GM21447 (cell line): ENCODE results near the gene ZBTB46.

ENCODE experiments used
- ATAC-seq: cut with Tn5 transposase; IDR thresholded peaks from one replicate; pipeline ENCODE4 v1.9.1; 2021; ENCODE audit not compliant: unreplicated experiment

ZBTB46 gene

DNA sequence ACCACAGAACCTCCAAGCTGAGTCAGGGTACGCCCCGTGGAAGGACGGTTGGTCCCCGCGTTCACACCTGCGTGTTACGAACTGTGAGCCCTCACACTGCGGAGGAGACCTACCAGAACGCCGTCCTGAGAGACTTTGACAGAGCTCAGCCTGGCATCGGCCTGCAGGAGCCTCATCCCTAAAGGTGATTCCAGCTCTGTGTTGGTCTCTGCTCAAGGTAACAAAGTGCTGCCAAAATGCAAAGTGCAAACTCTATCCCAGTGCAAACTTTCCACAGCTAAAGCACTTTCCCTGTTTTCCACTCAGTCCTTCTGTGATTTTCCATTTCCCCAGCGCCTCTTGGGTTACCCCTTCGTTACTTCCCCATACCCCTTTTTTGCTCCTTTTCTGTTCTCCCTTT, 8.6 kb upstream of the ZBTB46 start:
- no peak for ATAC-seq

DNA sequence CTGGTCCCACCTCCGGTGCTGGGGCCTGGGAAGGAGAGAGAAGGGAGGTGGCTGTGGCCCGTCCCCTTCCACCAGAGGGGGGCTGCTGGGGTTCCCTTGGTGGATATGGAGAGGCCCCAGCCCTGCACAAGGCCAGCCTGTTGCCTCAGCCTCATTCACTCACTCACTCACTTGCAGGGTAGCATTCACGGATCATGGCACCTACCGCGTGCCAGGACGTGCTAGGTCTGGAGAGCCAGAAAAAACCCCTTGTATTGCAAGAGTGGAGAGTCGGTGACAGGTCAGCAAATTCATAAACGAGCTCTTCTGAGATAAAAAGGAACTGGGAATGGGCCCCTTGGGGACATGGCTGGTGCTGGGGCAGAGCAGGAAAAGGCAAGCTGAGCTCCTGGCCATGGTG, 6.4 kb upstream of the ZBTB46 start:
- no peak for ATAC-seq

DNA sequence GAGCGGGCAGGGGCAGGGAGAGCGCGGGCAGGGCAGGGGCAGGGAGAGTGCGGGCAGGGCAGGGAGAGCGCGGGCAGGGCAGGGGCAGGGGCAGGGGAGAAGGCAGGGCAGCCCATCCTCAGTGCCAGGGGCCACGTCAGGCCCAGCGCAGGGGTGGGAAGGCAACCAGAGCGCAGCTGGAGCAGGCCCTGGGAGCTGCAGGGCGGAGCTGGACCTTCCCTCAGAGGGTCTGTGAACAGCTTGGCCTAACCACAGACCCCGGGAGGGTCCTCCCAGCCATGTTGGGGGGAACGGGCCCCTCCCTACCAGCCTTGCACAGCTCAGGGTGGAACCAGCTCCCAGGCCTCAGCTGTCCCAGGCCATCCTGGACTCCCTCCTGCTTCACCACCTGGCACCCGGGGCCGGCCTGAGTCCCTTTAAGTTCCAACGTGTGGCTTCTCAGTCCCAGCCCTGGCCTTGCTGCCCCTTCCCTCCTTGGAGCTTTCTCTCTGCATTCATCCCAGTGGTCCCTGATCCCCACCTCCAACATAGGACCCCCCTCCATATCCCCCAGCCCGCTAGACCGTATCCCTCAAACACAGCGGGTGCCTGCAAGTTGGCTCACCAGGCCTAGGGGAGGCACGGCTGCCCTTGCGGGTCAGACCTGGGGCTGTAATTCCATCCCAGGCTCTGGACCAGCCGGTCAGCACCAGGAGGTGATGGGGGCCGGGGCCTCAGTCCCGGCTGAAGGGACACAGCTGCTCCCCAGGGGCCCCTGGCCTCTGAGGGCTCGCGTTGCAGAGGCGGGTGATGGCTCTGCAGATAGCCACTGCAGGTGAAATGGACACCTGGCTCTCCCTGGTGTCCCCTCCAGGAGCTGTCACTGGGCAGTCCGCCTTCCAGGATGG, 5.6 kb upstream of the ZBTB46 start:
- ATAC-seq: no peak

DNA sequence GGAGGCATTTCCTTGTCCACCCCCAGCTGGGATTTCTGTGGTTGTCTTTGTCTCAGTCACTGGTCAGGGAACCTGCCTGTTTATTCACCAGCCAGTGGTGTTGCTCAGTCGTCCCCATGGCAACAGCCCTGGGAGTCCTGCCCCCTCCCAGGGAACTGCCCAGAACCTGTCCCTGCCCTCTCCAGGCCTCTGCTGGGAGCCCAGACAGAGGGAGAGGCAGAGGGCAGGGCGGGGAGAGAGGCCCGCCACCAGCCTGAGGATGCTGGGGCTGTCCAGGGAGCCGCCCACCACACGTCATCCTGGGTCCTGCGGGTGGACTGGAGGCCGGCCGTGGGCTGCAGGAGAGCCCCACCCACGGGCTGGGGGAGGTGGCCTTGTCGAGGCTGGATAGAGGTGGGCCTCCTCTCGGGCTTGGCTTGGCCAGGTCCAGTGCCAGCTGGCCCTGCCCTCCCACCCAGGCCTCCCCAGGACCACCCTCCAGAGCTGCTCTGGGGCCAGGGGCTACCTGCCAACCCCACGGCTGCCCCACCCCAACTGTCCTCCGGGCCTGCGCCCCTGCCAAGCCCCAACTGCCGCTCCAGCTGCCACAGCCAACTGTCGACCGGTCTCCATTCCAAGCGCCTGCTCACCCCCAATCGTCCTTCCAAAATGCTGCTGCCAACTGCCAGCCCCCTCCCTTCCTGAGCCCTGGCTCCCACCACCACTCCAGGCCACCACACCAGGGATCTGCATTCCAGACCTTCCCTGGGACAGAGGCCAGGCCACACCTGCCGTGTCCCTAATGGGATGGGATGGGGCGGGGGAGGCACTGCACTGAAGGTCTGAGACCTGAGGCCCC, 4.2 kb upstream of the ZBTB46 start:
- no peak for ATAC-seq

DNA sequence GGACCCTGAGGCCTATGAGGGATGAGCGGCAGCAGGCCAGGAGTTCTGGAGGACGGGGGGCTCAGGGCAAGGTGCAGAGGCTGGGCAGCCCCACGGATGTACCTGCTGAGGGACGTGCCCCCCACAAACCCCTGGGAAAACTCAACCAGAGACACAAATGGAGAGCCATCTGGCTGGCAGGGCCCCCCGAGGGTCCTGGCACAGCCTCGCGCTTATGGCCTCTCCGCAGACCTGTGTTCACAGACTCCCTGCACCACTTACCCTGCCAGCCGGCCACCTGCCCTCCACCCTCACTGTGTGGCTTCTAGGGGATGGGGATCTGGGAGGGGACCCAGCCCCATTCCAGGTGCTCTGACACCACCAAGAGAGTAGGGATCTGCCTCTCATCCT, 3.4 kb upstream of the ZBTB46 start:
- no peak for ATAC-seq

DNA sequence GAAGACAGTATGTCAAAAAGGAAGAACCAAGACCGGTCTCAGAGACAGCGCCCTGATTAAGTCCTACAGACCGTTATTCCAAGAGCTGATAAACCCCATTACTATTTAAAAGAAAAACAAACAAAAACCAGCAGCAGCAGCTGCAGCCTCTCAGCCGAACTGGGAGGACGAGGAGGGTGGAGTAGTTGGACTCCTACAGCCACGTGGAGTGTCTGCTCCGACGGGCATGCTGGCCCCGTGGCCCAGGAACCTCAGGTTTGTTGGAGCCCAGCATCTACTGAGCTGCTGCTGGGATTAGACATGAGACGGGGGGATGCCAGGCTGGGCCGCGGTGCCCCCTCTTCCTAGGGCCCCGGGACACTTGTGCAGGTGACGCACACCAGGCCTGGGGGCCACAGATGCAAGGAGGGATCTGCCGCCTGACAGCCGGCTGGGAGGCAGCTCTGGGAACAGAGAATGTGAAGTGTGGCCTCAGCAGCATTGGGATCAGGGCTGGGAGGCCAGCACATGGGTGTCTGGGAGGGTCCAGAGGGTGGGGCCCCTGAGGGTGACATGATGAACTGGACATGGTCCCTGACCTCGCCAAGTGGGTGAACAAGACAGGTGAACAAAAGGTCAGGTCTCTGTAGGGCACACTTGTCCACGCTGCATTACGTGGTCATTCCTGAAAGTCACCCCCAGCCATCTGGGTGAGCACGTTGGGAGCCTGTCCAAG, 2.9 kb upstream of the ZBTB46 start:
- ATAC-seq: no peak

DNA sequence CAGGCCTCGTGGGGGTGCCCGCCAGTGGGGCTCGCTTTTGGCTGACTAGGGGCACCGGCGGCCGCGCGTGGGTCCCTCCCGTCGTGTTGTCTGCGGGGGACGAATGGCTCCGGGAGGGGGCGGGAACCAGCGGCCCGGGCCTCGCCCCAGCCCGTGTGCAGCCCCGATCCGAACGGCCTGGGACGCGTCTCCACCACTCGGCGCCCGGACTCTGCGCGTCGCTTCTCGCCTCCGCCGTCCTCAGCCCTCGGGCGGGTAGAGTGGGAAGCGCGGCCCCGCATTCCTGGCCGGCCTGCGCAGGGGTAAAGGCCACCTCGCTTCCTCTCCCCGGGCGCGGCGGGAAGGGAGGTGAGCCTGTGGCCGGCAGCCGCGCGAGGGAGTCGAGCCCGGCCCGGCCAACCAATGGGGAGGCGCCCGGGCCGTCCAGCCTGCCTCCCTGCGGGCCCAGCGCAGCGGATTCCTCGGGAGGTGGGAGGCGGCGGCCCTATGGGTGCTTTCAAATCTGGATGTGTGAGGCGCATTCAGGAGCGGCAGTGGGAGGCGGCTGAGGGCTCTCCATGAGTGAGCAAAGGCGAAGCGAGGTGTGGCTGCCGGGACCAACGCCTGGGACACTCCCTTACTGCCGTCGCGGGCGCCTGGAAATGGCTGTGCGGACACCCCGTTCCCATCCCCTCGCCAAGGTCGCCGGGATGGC, 1.1 kb upstream of the ZBTB46 start:
- no peak for ATAC-seq

DNA sequence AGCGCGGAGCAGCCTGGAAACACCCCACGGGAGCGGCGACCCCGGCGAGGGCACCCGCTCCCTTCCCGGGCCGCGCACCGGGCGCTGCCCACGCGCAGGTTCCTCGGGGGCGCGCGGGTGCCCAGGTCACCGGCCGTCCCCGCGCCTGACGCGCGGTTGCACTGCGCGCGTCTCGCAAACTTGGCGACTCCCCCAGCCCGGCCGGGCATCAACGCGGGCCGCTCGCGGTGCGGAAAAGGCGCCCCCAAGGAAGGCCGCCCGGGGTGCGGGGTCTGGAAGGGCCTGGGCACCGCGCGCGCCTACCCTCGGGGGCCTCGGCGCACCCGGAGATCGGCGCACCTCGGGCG, 555 bp upstream of the ZBTB46 start:
- no peak for ATAC-seq

DNA sequence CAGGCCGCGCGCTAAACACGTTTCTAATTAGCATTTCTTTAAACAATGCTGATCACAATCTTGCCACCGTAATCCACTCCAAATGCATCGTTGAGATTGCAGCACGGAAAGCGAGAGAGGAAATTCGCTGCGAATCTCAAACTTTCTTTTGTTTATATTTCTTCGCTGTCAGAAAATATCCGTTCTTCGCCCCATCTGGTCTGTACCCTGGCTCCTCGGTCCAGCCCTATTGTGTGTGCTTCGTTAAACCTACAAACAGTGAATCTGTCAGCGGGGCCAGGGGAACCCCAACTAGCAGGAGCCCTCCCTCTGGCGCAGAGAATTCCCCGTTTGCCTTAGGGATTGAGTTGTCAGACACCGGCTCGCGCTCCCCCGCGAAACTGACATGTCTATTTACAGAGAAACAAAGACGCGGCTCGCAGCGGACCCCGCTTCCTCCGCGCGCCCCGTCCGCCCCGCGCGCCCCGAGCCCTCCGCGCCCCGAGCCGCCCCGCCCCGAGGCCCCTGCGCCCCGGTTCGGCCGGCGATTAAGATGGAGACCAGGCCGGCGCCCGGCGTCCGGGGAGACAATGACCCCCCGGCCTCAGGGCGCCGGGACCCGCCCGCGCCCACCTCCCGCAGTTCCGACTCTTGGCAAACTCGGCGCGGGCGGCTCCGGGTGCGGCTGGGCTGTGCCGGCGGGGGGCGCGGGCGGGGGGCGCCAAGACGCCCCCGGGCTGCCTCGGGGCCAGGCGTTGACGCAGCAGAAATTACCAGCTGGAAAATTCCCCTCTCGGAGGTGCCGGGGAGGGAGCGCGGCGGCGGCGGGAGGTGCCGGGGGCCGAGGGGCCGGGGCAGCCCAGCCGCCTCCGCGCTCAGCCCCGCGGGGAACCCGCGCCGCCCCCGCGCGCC, 874 bp downstream of the ZBTB46 start:
- ATAC-seq: no peak

DNA sequence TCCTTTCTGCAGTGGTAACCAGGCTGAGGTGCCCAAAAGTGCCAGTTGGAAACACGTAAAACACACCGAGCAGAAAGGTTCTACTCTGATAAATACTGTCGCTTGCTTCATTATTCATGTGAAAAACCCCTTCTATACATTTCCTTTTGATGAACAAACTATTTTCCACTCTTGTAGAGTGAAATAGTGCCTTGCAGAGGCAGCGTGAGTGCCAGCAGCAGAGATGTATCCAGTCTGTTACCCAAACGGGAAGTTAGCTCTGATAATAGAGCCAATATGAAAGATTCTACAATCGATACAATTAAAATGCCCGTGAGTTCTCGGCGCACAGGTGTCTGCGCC, 1.5 kb downstream of the ZBTB46 start:
- ATAC-seq: no peak

DNA sequence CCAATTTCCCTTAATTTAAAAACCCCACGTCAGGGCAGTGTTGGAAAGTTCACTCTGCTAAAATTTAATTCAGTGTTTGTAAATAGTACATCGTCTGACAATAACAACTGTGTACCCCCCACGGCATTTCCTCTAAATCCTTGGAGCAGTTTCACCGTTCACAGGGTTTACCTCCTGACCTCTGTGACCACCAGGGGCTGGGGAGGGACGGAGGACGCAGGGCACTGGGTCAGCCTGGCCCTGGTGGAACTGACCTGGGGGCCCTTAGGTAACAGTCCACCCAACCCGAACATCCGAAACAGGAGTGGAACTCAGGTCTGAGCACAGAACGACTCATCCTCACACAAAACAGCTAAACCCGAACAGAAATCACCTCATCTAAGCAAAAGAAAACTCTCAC, 2.1 kb downstream of the ZBTB46 start:
- no peak for ATAC-seq

DNA sequence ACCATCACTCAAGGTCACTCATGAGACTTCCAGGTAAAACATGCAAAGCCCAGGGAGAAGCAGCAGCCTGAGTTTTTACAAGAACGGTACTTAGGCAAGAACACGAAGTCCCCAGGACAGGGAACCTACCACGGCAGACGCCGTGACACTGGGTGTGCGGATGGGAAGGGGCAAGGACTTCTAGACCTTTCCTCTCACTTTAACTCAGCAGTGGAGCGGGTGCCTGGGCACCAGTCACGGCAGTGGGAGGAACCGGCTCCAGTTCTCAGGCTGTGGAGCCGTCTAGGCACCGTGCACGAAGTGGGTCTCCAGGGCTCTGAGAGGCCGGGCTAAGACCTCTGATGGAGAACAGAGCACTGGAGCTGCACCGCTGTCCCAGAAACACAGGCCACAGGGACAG, 2.5 kb downstream of the ZBTB46 start:
- ATAC-seq: no peak

DNA sequence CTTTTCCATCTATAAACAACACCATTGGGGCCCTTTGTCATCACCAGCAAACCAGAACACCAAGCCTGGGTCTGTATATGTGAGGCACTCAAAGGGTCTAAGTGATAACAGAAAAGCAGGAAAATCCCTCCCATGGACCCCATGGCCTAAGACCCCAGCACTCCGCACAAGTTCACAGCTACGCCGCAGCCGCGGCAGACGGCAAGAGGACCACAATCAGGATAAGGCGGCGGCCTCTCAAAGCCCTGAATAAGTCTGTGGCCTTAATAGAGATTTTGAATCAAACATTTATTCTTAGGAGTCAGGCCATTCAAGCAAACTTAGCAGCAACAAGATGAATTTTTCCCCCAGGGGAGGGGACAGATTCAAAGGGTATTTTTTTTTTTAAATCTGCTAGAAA, 2.9 kb downstream of the ZBTB46 start:
- ATAC-seq: no peak

DNA sequence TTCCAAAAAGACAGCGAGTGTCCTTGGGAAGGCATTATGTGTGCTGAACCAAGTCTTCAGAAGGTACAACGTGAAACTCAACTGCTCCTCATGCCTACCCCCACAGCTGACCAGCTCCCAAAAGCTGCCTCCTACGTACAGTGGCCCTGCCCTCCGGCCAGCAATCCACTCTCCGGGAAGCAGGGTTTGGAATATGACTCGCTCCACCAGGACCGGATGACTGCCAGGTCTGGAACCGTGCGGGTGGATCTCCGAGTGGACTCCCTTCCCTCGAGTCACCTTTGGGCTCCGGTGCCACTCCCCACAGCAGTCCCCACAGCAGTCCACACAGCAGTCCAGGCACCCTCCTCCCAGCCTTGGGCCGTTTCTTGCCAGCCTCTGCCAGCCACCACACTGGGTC, 4.3 kb downstream of the ZBTB46 start:
- ATAC-seq: no peak

DNA sequence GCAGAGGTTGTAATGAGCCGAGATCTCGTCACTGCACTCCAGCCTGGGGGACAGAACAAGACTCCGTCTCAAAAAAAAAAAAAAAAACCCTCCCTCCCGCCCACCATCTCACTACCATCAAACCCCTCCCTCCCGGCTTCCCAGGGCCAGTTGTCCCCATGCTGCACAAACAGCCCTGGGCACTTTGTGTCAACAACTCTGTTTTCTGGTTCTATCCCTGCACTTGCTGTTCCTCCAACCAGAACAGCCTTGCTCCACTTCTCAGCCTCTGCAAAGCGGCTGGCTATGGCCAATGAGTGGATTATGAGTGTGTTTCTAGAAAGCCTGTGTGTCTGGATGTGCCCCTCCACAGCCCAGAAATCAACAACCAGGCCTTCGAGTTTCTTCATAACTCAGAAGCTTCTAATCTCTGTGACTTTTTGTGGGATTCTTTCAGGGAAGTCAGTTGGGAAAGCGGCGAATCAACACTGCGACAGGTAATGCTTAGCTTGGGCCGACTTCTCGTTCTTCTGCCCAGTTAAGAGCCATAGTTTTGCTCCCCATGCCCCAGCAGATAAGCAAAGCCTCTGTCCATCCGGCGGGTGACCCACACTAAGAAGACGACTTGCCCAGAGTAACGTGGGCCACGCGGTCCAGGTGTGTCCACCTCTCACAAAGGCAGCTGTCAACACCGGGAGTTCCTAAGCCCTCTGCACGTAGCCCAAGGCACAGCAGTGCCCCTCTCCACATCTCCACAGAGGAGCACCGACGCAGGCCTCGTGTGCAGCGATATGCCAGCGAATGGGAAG, 5.5 kb downstream of the ZBTB46 start:
- ATAC-seq: no peak

DNA sequence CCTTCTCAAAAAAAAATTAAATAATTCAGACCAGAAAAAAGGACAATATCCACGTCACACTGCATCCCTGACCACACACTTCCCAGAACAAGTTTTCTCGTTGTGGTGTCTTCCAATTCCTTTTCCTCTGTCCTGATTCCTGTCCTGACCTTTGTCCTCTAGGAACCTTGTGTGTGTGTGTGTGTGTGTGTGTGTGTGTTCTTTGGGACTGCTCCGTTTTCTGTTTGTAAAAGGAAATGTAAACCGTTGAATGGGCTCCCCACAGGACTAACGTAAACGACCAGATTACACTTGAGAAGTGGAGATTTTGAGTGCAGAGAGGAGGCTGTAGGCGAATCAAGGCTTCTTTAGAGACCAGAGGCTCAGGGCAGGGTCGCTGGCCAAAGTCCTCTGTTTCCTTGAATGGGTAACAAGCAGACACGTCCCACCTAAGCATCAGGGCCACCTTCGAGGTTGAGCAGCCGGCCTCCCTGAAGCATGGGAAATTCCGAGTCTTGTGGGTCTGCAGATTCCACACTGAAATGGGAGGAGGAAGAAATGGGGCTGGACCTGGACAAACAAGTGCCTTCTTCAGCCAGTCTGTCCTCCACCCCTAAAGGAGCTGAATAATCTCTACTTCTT, 7.3 kb downstream of the ZBTB46 start:
- no peak for ATAC-seq

DNA sequence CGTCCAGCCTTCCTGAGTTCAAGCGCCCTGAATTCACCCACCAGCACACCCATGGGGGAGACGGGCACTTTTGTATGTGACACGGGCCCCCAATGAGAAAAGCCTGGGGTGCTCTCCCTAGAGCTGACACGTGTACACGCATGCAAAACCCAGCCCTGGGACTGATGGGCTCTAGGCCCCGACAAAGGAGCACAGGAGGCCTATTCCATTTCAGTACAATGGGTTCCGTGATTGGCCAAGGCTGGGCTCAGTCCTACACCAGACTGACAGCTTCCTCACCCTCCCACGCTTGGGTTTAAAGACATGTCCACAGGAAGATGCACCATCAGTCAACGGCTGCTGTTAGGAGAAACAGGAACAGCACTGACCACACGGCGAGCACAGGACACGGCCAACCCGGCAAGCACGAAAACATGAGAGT, 8.8 kb downstream of the ZBTB46 start:
- ATAC-seq: no peak

DNA sequence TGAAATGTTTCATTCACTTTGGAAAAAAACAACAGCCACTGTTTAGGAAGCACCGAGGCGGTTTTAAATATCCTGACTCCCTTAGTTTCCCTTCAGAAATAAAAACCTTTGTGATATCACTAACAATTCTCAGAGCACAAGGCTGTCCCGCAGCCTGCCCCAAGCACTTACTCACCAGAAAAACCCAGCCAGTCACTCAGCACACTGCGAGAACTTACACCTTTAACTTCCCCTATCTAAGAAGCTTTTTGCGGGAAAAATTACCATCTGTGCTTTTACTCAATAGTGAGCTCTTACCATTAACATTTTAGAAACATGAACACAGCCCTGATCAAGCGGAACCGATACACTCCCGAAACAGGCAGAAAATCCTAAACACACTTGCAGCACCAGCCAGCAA, 9.3 kb downstream of the ZBTB46 start:
- ATAC-seq: no peak
